Activated naive CD8-positive, alpha-beta T cell treated with anti-CD3 and anti-CD28 coated beads for 36 hours (primary cell): ENCODE data around the gene CNNM3. TPM values are rescaled to one million over a fixed set of nuclear protein-coding genes. Genes with fewer than 3 reads are reported as not detected.
A peak's percentile ranks its signal among the peaks of the same experiment; 100 is the strongest.

Experiments
- DNase-seq: peaks from one replicate; pipeline ENCODE4 v3.0.0; 2021
- H3K27ac Mint-ChIP-seq: one replicate; pipeline ENCODE4 v1.8.0; 2022; ENCODE audit warnings: mild to moderate bottlenecking, moderate library complexity, mixed read lengths
- H3K27me3 Mint-ChIP-seq: one replicate; pipeline ENCODE4 v1.8.0; 2022; ENCODE audit warnings: mild to moderate bottlenecking, mixed read lengths
- H3K36me3 Mint-ChIP-seq: one replicate; pipeline ENCODE4 v1.8.0; 2021; ENCODE audit warnings: mild to moderate bottlenecking, mixed read lengths
- H3K4me1 Mint-ChIP-seq: one replicate; pipeline ENCODE4 v1.8.0; 2021; ENCODE audit warnings: mixed read lengths
- H3K4me3 Mint-ChIP-seq: one replicate; pipeline ENCODE4 v1.8.0; 2022; ENCODE audit warnings: mild to moderate bottlenecking, moderate library complexity, mixed read lengths
- H3K9me3 Mint-ChIP-seq: one replicate; pipeline ENCODE4 v1.8.0; 2022; ENCODE audit warnings: mixed read lengths
- total RNA-seq, 2 experiments: library from RNA; stranded (reverse); gene quantifications; one replicate each; pipeline ENCODE4 v1.2.3, GENCODE V29; 2021

The CNNM3 gene
- total RNA-seq, 2 experiments from 2014 or later: 15.5 to 17.2 TPM

DNA sequence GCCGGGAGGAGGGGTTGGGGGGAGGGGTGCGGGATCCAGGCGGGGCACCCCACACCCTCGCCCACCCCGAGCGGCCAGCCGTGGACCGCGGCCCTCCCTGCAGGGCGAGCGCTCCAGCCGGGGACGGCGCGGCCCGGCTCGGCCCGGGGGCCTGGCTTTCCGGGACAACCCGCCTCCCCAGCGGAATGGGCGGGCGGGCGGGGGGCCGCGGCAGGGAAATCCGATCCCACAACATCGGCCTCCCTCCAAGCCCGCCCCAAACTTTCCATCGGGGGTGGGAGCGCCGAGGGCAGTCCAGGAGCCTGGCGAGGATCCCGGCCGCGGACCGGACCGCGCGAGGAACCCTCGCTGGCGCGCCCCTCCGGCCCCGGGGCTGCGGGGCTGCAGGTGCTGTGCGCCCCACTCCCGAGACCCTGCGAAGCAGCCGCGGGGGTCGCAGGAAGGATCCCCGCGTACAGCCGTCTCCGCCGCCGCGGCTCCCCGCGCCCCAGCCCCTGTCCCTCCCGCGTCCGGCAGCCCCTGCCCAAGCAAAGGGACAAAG, 53.3 kb downstream of the CNNM3 start:
- no peak for DNase-seq
- H3K9me3 Mint-ChIP-seq: no peaks in the 10 kb centered on the region
- H3K27ac Mint-ChIP-seq: no peak overlapping the region
- H3K36me3 Mint-ChIP-seq: peaks cover 7% of the 10 kb centered on the region
- H3K4me1 Mint-ChIP-seq: peaks cover 39% of the 10 kb centered on the region
- peaks cover 10% of the 10 kb centered on the region for H3K27me3 Mint-ChIP-seq
- peak overlapping the region; percentile 25 for H3K4me3 Mint-ChIP-seq

DNA sequence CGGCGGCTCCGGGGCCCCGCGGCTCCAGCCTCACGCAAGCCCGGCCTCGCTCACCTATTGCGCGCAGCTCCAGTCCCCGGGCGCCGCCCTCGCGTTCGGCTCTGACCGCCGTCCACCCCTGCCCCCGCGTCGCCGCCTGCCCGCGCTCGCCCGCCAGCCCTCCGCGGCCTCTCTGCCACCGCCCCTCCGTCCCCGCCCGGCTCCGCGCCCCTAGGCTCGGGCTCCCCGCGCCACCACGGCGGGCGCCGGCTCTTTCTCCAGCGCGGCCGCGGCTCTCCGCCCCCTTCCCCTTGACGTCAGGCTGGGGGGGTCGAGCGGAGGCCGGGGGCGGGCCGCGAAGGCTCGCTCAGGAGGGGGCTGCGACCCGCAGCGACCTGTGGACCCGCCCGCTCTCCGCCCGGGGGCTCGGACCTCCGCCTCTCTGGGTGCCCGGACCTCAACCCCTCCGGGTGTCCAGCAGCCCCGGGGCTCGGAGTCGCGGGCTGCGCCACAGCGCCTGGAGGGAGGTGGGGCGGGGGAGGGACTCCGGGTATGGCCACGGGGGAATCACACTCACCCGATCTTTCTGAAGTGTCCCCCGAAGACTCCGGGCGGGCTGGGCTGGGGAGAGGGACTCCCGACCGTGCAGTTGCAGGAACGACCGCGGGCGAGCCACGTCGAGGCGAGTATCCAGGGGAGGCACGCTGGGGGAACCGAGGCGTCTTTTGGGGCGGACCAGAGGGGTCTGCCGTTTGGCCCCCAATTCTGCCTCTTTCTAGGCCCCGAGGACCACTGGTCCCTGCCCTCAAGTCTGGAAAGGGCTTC, 54.0 kb downstream of the CNNM3 start, which contains the start of gene SEMA4C:
Gene SEMA4C (minus strand): TSS at position 259 of the 804 bp plus-strand sequence. CDS start 2,194 bp downstream, outside the sequence.
- H3K4me1 Mint-ChIP-seq: peaks cover 45% of the 10 kb centered on the region
- H3K4me3 Mint-ChIP-seq: peak within 1 kb of the TSS; percentile 66
- H3K36me3 Mint-ChIP-seq: peaks cover 7% of the 10 kb centered on the region
- H3K27ac Mint-ChIP-seq: peak within 1 kb of the TSS; percentile 38
- no peaks in the 10 kb centered on the region for H3K9me3 Mint-ChIP-seq
- peak; percentile 50 for DNase-seq
- H3K27me3 Mint-ChIP-seq: peaks cover 10% of the 10 kb centered on the region

DNA sequence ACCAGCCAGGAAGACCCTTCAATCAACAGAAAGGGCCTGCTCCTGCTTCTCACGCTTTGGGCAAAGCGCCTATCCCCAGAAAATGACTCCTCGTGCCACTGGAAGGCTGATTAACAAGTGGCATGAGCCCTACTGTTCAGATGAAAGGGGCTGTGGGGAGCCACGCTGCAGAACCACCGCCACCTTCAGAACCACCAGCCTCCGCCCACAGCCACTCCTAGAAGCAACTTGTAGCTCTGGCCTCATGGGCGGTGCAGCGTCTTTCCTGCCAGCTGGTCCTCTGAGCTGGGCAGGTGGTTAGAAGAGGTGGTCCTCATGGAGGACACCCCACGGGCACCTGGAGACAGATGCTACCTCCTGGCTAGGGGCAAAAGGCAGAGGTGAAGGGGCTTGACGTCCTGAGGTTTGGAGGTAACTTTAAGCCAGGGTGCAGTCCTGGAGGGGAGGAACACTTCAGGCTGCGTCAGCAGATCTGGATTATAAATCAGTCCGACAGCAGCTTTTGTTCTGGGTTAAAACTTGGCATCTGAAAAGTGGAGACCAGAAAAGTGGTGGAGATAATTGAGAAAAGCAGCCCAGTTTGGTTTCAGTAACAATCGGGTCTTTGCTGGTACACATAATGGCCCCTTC, 54.7 kb downstream of the CNNM3 start:
- H3K4me1 Mint-ChIP-seq: peaks cover 48% of the 10 kb centered on the region
- no peaks in the 10 kb centered on the region for H3K9me3 Mint-ChIP-seq
- peak; percentile 52 for DNase-seq
- peaks cover 7% of the 10 kb centered on the region for H3K36me3 Mint-ChIP-seq
- H3K4me3 Mint-ChIP-seq: peak overlapping the region; percentile 66
- peak overlapping the region; percentile 38 for H3K27ac Mint-ChIP-seq
- H3K27me3 Mint-ChIP-seq: peaks cover 10% of the 10 kb centered on the region

DNA sequence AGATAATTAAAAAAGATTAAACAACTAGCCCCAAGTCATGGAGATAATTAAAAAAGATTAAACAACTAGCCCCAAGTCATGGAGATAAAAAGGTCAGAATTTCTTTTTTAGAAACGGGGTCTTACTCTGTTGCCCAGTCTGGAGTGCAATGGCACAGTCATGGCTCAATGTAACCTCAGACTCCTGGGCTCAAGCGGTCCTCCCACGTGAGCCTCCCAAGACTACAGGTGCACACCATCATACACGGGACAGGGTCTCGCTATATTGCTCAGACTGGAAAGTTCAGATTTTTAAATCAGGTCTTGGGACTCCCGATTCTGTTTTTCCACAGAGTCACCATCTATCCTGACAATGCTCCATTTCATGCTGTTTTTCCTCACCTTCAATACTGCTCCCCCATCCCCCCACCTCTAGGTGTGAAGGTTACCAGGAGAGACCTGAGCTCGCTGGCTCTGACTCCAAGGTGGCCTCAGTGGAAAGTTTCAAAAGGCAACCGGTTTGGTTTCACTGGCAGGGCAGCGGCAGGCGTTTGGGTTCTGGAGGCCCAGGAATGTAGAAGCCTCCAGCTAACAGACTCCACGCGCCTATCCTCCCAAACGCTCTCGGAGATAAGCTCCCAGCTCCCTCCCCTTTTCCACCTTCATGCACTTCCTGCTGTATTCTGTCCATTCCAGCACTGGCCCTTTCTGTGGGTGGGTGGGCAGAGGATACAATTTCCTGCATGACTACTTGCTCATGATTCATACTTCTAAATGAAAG, 56.7 kb downstream of the CNNM3 start:
- H3K9me3 Mint-ChIP-seq: no peaks in the 10 kb centered on the region
- H3K27me3 Mint-ChIP-seq: peaks cover 10% of the 10 kb centered on the region
- peaks cover 4% of the 10 kb centered on the region for H3K36me3 Mint-ChIP-seq
- no peak overlapping the region for H3K4me3 Mint-ChIP-seq
- peaks cover 42% of the 10 kb centered on the region for H3K4me1 Mint-ChIP-seq
- DNase-seq: no peak
- H3K27ac Mint-ChIP-seq: no peak overlapping the region

DNA sequence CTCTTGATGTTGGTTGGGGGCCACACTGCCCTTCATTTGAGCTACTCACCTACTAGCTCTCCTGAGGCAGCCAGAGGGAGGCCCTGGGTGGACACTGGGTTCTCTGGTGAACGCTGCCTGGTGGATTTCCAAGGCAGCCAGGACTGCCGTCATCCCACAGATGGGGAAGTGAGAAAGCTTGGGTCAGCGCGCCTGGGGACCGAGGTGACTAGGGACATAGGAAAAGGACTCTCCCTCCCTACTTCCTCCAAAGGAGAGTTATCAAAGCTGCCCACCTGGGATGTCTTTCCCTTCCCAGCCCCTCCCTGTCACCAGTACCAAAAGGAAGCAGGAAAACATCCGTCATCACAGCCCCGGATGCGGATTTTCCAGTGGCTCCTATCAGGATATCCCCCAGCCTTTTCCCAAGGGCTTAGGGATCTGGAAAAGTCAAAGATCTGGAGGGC, 57.6 kb downstream of the CNNM3 start:
- peaks cover 10% of the 10 kb centered on the region for H3K27me3 Mint-ChIP-seq
- H3K9me3 Mint-ChIP-seq: no peaks in the 10 kb centered on the region
- H3K27ac Mint-ChIP-seq: no peak overlapping the region
- H3K36me3 Mint-ChIP-seq: peaks cover 2% of the 10 kb centered on the region
- no peak for DNase-seq
- peaks cover 38% of the 10 kb centered on the region for H3K4me1 Mint-ChIP-seq
- no peak overlapping the region for H3K4me3 Mint-ChIP-seq

DNA sequence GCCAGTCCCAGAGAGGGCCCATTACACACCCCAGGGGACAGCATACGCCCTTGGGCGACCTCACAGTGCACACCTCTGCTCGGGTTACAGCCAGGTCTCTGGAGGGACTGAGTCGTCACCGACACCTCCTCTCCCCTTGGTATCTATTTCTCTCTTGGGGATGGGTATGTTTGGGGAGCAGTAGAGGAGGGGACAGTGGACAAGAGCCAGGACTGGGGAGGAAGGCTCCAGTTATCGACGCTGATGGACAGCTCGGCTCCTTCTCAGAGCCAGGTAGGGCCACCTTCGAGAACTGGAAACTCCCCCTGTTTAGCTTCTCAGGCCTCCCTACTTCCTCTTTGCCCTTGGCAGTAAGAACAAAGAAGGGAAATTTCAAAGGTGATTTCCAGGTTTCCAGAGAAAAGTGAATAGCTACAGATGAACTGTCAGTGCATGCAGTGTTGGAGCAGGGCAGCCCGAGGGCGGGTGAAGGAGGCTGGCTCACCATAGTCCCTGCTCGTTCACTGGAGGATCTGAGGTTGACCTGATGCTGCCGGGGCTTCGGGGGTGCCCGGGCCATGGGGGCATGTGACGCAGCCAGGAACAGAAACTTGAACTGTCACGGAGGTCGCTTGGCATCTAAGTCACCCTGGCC, 58.2 kb downstream of the CNNM3 start:
- no peak overlapping the region for H3K27ac Mint-ChIP-seq
- H3K27me3 Mint-ChIP-seq: peaks cover 10% of the 10 kb centered on the region
- peak; percentile 30 for DNase-seq
- H3K36me3 Mint-ChIP-seq: peaks cover 2% of the 10 kb centered on the region
- peaks cover 38% of the 10 kb centered on the region for H3K4me1 Mint-ChIP-seq
- no peaks in the 10 kb centered on the region for H3K9me3 Mint-ChIP-seq
- H3K4me3 Mint-ChIP-seq: no peak overlapping the region

DNA sequence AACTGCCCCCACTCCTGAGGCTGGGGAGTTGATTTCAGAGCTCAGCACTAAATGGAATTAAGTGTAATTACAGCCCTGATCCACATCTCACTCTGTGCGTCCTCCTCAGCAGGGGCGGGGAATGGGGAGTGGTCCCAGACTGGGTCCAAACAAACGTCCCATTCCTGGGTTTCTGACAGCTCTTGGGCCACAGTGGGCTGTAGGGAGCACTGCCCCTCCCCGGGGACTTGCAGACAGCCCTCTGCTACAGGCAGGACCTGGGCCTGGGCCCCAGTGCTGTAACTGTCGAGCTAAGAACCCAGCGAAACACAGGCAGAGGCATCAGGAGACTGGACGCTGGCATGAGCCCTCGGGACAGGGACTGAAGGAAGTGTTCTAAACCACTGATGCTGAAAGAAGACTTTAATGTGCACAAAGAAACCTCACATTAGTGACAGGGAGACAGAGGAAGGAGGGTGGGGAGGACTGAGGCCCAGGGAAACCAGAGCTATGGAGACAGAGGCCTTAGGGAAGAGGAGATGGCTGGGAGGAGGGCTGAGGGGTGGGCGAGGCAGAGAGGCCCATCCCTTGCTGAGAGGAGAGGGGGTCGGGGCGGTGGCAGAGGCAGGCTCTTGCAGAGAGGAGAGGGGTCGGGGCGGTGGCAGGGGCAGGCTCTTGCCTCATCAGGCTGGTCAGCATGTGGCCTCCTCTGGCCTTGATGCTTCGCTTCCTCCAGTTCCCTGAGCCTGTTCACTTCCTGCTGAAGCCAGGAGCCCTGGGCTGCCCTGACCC, 59.6 kb downstream of the CNNM3 start:
- Mint-ChIP-seq H3K9me3 (no peaks in the 10 kb centered on the region), H3K4me1 (peaks cover 33% of the 10 kb centered on the region), H3K27ac (no peak overlapping the region), H3K4me3 (no peak overlapping the region), H3K27me3 (peaks cover 6% of the 10 kb centered on the region), H3K36me3 (peaks cover 2% of the 10 kb centered on the region)
- no peak for DNase-seq

DNA sequence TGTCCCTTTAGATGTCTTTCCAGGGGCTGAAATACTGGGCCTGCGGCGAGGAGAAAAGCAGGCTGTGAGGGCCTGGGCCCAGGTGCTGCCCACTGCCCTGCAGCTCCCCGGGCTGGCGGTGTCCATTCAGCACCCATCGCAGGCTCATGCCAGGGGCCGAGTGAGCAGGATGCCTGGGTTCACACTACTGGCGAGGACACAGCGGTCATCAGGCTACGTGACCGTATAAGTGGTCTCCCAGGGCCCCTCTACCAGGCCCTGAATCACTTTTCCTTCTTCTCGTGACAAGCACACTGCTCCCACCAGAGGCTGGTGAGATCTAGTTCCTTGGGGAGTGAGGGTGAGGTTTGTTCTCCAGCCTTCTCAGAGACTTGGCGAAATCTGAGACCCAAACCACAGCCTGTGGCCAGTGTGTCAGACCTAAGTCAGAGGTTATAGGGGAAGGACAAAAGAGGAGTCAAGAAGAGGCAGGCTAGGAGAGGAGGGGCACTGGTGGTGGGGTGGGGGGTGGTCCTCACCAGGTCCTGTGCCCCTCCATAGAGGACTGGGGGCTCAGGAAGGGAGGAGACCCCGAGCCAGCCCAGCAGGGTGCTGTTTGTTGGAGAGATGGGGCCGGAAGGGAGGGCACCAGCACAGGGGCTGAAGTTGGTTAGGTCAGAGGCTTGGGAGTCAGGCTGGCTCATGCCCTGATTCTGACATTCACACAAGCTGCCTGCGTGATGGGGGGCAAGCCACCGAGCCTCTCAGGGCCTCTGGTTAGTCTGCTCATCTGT, 60.4 kb downstream of the CNNM3 start:
- no peak for DNase-seq
- peaks cover under 1% of the 10 kb centered on the region for H3K27me3 Mint-ChIP-seq
- H3K4me1 Mint-ChIP-seq: peaks cover 30% of the 10 kb centered on the region
- no peak overlapping the region for H3K4me3 Mint-ChIP-seq
- no peaks in the 10 kb centered on the region for H3K36me3 Mint-ChIP-seq
- no peaks in the 10 kb centered on the region for H3K9me3 Mint-ChIP-seq
- no peak overlapping the region for H3K27ac Mint-ChIP-seq

DNA sequence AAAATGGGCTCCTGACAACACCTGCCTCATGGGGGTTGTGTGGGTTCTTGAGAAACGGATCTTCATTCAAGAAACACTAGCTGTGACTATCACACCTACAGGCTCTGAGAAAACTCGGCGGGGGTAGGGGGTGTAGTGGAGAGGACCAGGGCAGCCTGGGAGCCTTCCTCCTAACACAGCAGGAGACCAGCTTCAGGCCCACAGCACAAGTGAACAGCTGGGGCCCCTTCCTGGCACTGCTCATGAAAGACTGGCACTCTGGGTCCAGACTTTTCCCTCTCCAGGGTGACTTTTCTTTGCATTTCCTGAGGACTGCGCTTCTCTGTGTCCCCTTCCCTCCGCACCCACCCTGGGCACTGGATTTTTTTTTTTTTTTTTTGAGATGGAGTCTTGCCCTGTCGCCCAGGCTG, 61.0 kb downstream of the CNNM3 start:
- Mint-ChIP-seq H3K36me3 (no peaks in the 10 kb centered on the region), H3K9me3 (no peaks in the 10 kb centered on the region), H3K27me3 (no peaks in the 10 kb centered on the region), H3K4me1 (peaks cover 30% of the 10 kb centered on the region), H3K4me3 (no peak overlapping the region), H3K27ac (no peak overlapping the region)
- no peak for DNase-seq

DNA sequence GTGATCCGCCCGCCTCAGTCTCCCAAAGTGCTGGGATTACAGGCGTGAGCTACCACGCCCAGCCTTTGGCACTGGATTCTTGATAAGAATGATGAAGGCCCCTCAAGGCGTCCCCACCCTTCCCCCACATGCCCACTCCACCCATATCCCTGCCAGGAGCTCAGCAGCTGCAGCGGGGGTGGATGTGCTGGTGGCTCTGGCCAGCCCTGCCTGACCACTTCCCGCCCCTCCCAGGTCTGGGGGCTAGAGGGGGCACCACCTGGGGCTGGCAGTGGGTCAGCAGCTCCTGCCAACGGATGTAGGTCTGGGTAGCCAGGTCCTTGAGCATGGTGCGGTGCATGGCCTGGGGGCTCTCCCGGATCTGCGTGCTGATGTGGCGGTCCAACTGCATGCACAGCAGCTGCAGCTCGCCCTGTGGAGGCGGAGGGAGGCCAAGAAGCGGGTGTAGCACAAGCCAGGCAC, 61.6 kb downstream of the CNNM3 start:
- Mint-ChIP-seq H3K27ac (no peak overlapping the region), H3K9me3 (no peaks in the 10 kb centered on the region), H3K27me3 (no peaks in the 10 kb centered on the region), H3K4me3 (no peak overlapping the region), H3K4me1 (peaks cover 26% of the 10 kb centered on the region), H3K36me3 (no peaks in the 10 kb centered on the region)
- DNase-seq: no peak

DNA sequence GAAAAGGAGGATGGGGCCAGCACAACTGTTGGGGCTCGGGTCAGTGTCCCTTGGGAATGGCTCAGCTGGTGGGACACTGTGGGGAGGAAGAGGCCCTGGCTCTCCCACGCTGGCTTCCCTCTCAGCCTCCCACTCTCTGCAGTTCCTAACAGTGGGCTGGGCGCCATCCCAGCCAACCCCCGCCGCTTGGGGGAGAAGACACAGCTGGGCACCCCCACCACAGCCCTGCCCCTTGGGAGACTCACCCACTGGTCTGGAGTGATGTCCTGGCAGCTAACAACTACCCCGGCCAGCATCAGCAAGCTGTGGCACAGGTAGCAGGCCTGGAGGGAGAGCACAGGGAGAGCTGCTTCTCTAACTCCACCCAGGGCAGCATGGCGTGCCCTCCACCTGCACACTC, 62.1 kb downstream of the CNNM3 start:
- no peak for DNase-seq
- H3K36me3 Mint-ChIP-seq: no peaks in the 10 kb centered on the region
- no peaks in the 10 kb centered on the region for H3K9me3 Mint-ChIP-seq
- H3K27ac Mint-ChIP-seq: no peak overlapping the region
- H3K4me3 Mint-ChIP-seq: no peak overlapping the region
- H3K4me1 Mint-ChIP-seq: peaks cover 21% of the 10 kb centered on the region
- H3K27me3 Mint-ChIP-seq: no peaks in the 10 kb centered on the region

DNA sequence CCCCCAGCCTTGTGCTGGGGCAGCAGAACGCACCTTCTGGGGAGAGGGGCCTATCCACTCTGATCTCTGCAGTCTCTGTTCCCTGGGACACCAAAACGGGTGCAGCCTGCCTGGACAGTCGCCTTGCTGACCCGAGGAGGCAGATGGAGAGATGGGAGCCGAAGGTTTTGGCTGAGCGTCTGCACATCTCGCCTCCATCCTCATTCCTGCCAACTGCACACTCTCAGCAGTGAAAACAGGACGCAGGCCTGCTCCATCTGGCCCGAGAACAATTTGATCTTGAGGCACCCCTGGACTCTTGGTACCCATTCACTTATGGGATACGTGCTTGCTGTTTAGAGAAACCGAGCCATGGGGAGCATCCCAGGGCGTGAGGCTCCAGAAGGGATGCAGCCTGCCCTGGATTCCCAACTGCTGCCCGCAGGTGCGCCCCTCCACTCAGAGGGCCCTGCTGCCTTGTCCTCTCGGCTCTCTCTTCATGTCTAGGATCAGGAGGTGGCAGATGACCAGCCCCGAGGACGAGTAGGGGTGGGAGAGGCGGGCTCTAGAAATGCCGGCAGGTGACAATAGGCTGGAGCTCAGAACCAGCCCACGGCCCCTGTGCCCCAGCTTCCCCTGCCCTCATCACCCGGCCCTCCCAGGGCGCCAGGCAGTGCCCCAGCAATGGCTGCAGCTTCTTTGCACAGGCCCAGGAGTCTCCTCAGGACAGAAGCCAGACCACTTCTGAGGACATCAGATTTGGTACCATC, 62.9 kb downstream of the CNNM3 start:
- peaks cover 14% of the 10 kb centered on the region for H3K4me1 Mint-ChIP-seq
- no peaks in the 10 kb centered on the region for H3K36me3 Mint-ChIP-seq
- no peak overlapping the region for H3K4me3 Mint-ChIP-seq
- no peak for DNase-seq
- no peaks in the 10 kb centered on the region for H3K27me3 Mint-ChIP-seq
- H3K27ac Mint-ChIP-seq: no peak overlapping the region
- no peaks in the 10 kb centered on the region for H3K9me3 Mint-ChIP-seq

DNA sequence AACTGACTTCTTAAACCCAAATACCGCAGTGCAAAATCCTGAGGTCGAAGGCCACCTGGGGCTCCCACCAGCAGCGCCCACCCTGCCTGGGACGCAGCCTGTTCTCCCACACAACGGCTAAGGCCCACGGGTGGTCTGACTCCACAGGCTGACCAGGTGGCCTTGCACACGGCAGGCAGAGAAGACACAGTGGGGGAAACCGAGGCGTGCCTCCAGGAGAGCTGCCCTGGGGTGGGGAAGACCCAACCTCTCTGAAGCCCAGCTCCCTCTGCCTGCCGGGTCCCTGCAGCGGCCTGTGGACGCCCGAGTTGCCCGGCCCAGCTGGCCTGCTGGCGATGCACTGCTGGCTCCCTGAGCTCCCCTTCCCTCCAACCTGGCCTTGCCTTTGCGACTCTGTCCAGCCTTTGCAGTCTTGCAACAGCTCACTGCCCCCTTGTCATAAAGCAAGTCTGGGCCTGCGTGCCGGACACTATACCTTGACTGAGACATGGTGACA, 63.5 kb downstream of the CNNM3 start:
- no peak for DNase-seq
- Mint-ChIP-seq H3K36me3 (no peaks in the 10 kb centered on the region), H3K27ac (no peak overlapping the region), H3K4me3 (no peak overlapping the region), H3K9me3 (no peaks in the 10 kb centered on the region), H3K4me1 (peaks cover 8% of the 10 kb centered on the region), H3K27me3 (no peaks in the 10 kb centered on the region)
